Thyroid gland (tissue), 4 donors: Measurements from ENCODE around the gene CROT. TPM values are rescaled to one million over a fixed set of nuclear protein-coding genes. Genes with fewer than 3 reads are reported as not detected.

Experiments used
- DNase-seq, 2 donors: peaks; one replicate each; pipeline ENCODE4 v3.0.0-alpha.2; 2019
- H3K27ac ChIP-seq, 3 donors: fragments of 200-600 bp; sonication (generic); 1 replicate in 2 of 3; 2 replicates in 1 of 3; pipeline ENCODE4 v1.5.1; 2016 to 2019; ENCODE audit warnings: mild to moderate bottlenecking in 1 of 3, moderate library complexity in 1 of 3
- H3K27me3 ChIP-seq: fragments of 200-600 bp; sonication (generic); one replicate; pipeline ENCODE4 v1.5.1; 2019
- H3K36me3 ChIP-seq, 2 donors: fragments of 200-600 bp; sonication (generic); one replicate each; pipeline ENCODE4 v1.5.1; 2016 to 2019
- H3K4me1 ChIP-seq, 2 donors: fragments of 200-600 bp; sonication (generic); one replicate each; pipeline ENCODE4 v1.5.1; 2017 to 2019
- H3K4me3 ChIP-seq, 3 donors: fragments of 200-600 bp; sonication (generic); replicated peaks in 1 of 3; 1 replicate in 2 of 3; 2 replicates in 1 of 3; pipeline ENCODE4 v1.5.1; 2016; ENCODE audit warnings: mild to moderate bottlenecking in 1 of 3
- H3K9me3 ChIP-seq: fragments of 200-600 bp; sonication (generic); one replicate; pipeline ENCODE4 v1.5.1; 2017
- POLR2A ChIP-seq, 2 donors: fragments of 450-650 bp; IDR thresholded peaks; one replicate each; pipeline ENCODE4 v1.6.1; 2017; ENCODE audit warnings: antibody characterized with exemption in 2 of 2, mild to moderate bottlenecking in 2 of 2, moderate library complexity in 1 of 2
- WGBS, 2 donors: methylation state at CpG; one replicate each; pipeline ENCODE4 v1.1.5; 2017; 5-methylcytosine and 5-hydroxymethylcytosine counted together
- intact Hi-C: fragments of 100-400 bp; cut with DNase I; formaldehyde crosslinking; loops from one replicate; pipeline ENCODE4 v1.15.1; 2023
- total RNA-seq, 4 donors: library from RNA; depleted of rRNA; stranded (reverse); fragments of >200 nt; gene quantifications; one replicate each; pipeline ENCODE4 v1.2.3, GENCODE V29; 2016
- TF ChIP-seq, protein P1 (sequence below), 6 experiments: fragments of 200-600 bp in 3 of 6; fragments of 450-650 bp in 3 of 6; sonication (generic) in 3 of 6; IDR thresholded peaks; one replicate each; pipeline ENCODE4 v1.5.1; 2016 to 2019; ENCODE audit warnings: antibody characterized with exemption in 6 of 6, mild to moderate bottlenecking in 2 of 6, inconsistent platforms in 1 of 6, moderate library complexity in 1 of 6

The CROT gene
- total RNA-seq, 4 donors from 2014 or later = 66.8 to 101 (median 93.0) TPM

DNA sequence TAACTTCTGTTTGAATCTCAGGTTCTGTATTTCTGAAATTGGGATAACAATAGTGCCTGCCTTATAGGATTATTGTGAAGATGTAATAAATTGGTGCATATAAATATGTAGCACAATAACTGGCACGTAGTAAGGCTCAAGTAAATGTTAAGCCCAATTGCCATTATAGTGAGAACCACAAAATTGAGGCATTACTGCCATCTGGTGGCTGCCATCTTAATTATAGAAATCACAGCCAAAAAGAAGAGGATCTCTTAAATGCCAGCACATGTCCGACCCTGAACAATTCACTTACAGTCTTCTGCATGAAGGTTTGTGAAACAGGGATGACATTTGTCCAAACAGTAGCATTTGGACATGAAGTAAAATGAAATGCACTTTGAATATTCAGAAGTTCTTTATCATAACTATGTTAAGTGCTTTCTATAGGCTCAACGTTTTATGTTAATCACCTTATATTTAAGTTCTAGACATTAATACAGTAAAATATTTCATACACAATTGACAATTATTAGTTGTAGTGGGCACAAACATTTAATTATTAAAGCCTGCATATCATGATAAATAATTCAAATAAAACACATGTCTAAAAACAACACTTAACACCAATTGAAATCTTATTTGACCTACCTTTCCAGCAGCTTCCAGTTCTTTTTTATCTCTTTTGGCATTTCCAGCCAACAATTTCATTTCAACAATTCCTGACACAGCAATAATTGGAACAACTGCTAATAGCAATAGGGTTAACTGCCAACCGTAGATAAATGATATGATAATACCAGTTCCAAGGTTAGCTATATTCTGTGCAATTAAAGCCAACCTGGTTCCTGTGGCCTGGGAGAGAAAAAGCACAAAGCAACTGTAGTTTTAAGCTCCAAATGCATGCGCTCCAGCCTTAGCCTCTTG is 71.5 kb downstream of the CROT start:
- intact Hi-C loops = loop anchor here (2.0 kb wide), 1 partner anchor 104 kb away; no protein-coding TSS in a partner anchor
- no peak for TF ChIP-seq POLR2A (IDR thresholded peaks at IDR 0.05)
- TF ChIP-seq, protein P1, sequence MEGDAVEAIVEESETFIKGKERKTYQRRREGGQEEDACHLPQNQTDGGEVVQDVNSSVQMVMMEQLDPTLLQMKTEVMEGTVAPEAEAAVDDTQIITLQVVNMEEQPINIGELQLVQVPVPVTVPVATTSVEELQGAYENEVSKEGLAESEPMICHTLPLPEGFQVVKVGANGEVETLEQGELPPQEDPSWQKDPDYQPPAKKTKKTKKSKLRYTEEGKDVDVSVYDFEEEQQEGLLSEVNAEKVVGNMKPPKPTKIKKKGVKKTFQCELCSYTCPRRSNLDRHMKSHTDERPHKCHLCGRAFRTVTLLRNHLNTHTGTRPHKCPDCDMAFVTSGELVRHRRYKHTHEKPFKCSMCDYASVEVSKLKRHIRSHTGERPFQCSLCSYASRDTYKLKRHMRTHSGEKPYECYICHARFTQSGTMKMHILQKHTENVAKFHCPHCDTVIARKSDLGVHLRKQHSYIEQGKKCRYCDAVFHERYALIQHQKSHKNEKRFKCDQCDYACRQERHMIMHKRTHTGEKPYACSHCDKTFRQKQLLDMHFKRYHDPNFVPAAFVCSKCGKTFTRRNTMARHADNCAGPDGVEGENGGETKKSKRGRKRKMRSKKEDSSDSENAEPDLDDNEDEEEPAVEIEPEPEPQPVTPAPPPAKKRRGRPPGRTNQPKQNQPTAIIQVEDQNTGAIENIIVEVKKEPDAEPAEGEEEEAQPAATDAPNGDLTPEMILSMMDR (IDR thresholded peaks at IDR 0.05) = peak in 5 of 6 experiments; percentile 44 to 83 (median 66)
- Histone ChIP-seq H3K9me3 (no peaks in the 10 kb centered on the region), H3K27me3 (no peaks in the 10 kb centered on the region), H3K4me1 (peaks cover 3 to 15% of the 10 kb centered on the region in 2 donors), H3K27ac (no peak overlapping the region), H3K4me3 (no peak overlapping the region), H3K36me3 (no peaks in the 10 kb centered on the region)
- 52 to 53% methylated on average over 5 of the region's 5 CpGs for WGBS, 2 donors
- DNase-seq = peak; percentile 53 to 57

DNA sequence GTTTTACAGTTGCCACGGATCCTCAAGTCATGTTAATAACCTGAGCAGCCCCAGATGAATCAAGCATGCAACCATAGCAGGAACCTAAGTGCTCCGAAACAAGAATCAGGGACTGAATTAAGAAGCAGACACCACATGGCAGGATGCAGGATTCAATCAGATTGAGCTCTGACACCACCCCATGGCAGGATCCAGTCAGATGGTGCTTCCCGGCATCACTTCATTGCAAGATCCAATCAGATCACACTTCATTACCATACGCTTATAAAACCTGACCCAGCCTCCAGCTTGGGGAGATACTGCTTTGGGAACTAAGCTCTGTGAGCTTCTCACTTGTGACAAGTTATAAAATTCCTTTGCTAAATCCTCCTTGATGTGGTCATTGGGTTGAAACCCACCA is 74.7 kb downstream of the CROT start:
- no peaks in the 10 kb centered on the region for H3K9me3 ChIP-seq
- no peaks in the 10 kb centered on the region for H3K36me3 ChIP-seq
- no peaks in the 10 kb centered on the region for H3K4me1 ChIP-seq
- no peak overlapping the region for H3K4me3 ChIP-seq
- intact Hi-C loops = no loop called here
- H3K27me3 ChIP-seq = no peaks in the 10 kb centered on the region
- no peak for TF ChIP-seq POLR2A (IDR thresholded peaks at IDR 0.05)
- TF ChIP-seq, protein P1 (IDR thresholded peaks at IDR 0.05) = no peak
- WGBS, 2 donors = 86 to 91% methylated on average over 4 of the region's 4 CpGs
- H3K27ac ChIP-seq = no peak overlapping the region
- no peak for DNase-seq

DNA sequence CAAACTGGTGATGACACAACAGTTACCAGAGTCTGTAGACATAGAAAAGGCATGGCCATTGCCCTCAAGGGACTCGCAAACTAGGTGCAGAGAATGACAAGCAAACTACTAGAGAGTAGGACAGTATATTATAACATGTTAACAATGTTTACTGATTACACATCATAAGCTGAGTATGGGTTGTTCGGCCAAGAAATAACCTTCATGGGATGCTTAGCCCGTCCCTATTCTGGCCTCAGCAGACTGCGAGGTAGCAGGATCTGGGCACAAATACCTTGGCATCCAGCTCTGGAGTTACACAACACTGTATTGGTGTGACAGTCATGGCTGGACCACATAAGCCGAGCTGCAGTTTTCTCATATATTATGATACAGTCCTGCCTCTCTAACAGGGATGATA is 78.6 kb downstream of the CROT start:
- no peak overlapping the region for H3K27ac ChIP-seq
- no peak for DNase-seq
- WGBS, 2 donors = 93 to 94% methylated on average over 5 of the region's 5 CpGs
- no peaks in the 10 kb centered on the region for H3K9me3 ChIP-seq
- no peaks in the 10 kb centered on the region for H3K4me1 ChIP-seq
- H3K36me3 ChIP-seq = no peaks in the 10 kb centered on the region
- TF ChIP-seq, protein P1 (IDR thresholded peaks at IDR 0.05) = no peak
- TF ChIP-seq POLR2A (IDR thresholded peaks at IDR 0.05) = no peak
- intact Hi-C loops = no loop called here
- H3K4me3 ChIP-seq = no peak overlapping the region
- H3K27me3 ChIP-seq = no peaks in the 10 kb centered on the region

DNA sequence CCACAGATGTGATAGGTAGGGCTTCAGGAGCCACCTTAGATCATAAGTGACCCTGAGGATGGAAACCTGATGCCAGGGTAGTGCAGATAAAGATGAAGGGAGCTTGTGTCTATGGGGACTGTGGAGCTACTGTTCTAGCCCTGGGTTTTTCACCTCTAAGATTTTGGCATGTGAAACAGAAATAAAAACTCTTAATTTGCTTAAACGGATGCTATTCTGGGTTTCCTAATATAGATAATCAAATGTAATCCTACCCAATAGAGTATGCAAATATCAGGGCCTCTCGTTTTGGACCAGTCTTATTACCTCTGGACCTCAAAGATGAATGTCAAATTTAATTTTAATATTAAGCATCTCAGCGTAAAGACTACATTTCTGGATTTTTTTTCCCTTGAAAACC is 80.7 kb downstream of the CROT start:
- DNase-seq = no peak
- TF ChIP-seq, protein P1 (IDR thresholded peaks at IDR 0.05) = no peak
- no peak for TF ChIP-seq POLR2A (IDR thresholded peaks at IDR 0.05)
- 88 to 89% methylated on average over 3 of the region's 3 CpGs for WGBS, 2 donors
- no peak overlapping the region for H3K27ac ChIP-seq
- H3K9me3 ChIP-seq = no peaks in the 10 kb centered on the region
- no peaks in the 10 kb centered on the region for H3K36me3 ChIP-seq
- no peaks in the 10 kb centered on the region for H3K4me1 ChIP-seq
- intact Hi-C loops = no loop called here
- H3K27me3 ChIP-seq = no peaks in the 10 kb centered on the region
- H3K4me3 ChIP-seq = no peak overlapping the region

DNA sequence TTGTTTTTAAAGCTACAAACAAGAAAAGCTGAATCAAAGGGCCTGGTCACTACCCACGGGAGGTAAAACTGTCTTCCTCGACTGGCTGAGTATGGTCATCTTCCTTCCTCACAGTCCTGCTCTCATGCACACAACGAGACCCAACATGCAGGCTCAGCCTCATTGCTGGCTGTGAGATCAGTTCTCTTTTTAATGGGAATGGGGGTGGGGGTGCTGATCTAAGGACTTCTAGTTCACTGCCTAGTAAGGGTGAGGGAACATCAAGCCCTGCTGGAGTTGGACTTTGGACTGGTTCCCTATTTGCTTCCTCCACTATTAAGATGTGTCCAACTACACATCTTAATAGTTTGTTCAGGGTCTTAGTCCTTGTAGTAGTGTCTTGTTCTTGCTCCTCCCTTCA is 81.8 kb downstream of the CROT start:
- DNase-seq = no peak
- Histone ChIP-seq H3K27ac (no peak overlapping the region), H3K9me3 (no peaks in the 10 kb centered on the region), H3K27me3 (no peaks in the 10 kb centered on the region), H3K4me3 (no peak overlapping the region), H3K4me1 (no peaks in the 10 kb centered on the region), H3K36me3 (no peaks in the 10 kb centered on the region)
- 82% methylated on average over 3 of the region's 3 CpGs for WGBS, 2 donors
- no peak for TF ChIP-seq POLR2A (IDR thresholded peaks at IDR 0.05)
- TF ChIP-seq, protein P1 (IDR thresholded peaks at IDR 0.05) = no peak
- intact Hi-C loops = no loop called here
